Iris pigment epithelial cell (primary cell): ENCODE results near the gene DNAJC3.
"Not testable (repeated sequence)": the region's sequence is repeated elsewhere in the genome, so short reads cannot be mapped to it uniquely, and the experiment has no call there.

Source experiments
- DNase-seq: peaks from one replicate; pipeline ENCODE4 v3.0.0-alpha.2; 2011; ENCODE audit warnings: low read depth

The DNAJC3 gene

DNA sequence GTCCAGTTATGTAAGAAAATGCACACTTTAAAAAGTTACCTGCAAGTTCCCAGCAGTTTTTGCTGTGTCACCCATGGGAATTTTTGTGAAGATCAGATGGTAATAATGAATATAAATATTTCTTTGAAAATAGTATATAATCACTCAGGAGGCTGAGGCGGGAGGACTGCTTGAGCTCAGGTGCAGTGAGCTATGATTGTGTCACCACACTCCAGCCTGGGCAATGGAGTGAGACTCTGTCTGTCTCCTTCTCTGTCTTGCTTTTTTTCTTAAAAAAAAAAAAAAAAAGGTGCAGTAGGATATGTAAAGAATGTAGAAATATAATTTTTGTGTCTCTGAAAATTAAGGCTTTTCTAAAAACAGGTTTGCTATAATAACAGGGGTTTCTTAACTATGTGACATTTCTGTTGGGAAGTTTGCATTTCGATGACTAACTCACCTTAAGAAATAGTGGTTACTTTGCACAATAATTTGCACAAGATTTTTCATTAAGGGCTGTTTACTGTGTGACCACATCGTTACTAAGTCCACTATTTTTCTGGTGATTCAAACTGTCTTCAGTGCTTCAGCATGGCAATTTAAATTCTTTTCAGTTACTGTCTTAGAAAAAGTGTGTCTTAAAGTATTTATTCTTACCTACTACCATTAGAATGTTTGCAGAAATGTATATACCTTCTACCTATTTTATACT is 37.3 kb downstream of the DNAJC3 start:
- peak; percentile 90 for DNase-seq

DNA sequence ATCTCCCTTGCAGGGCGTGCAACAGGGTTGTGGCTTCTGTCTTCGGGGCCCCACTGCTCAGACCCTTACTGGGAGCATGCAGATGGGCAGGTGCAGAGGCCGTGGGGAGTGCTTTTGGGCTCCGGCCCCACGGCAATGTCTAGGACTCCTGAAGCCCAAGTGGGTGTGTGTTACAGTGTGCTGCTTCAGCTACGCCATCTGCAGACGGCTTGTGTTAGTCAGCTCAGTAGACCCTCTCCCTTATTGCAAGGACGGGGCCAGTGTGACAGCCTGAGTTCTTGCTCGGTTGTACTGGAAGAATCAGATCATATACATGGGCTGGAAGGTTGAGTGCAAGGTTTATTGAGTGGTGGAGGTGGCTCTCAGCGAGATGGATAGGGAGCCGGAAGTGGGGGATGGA is 39.3 kb downstream of the DNAJC3 start:
- no peak for DNase-seq

DNA sequence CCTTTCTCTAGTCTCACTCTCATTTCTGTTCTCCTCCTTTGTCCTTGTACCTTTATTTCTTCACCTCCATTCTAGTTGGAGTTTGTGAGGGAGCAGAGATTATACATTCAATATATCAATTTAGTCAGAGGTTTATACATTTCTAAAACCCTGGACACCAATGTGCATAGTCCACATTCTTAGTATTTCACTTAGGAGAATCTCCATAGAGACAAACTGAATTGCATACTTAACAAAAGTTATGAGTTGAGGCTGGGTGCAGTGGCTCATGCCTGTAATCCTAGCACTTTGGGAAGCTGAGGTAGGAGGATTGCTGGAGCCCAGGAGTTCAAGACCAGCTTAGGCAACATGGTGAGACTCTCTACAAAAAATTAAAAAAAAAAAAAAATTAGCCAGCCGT is 45.3 kb downstream of the DNAJC3 start:
- no peak for DNase-seq

DNA sequence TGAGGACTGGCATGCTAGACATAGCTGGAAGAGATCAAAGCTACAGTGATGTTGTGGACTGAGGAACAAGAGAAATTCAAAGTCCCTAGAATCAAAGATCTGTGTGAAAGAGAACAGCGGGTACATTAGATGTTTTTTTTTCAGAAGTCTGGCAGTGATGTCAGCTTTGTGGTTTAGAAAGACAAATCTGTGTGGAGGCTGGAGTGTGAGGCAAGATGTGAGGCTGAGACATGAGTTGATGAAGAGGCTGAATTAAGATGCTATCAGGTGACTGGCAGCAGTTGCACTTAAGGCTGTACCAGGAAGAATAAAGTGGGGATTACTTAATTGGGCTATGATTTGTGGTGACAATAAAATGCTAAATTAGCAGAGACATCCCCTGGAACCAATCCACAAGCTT is 46.5 kb downstream of the DNAJC3 start:
- DNase-seq = peak; percentile 10

DNA sequence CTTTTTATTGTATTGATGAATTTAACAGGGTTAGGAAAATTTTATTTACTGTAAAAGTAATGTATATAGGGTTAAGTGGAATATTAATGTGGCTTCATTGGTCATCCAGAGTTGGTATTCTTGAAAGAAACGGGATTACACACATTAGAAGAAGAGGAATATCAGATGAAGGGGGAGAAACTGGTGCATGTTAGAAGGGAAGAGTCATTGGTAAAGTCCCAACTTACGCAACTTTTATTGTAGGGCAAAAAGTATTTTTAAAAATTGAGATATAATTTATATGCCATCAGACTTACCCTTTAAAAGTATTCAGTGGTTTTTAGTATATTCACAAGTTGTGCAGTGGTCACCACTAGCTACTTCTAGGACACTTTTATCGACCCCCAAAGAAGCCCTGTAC is 47.3 kb downstream of the DNAJC3 start:
- DNase-seq = peak; percentile 31

DNA sequence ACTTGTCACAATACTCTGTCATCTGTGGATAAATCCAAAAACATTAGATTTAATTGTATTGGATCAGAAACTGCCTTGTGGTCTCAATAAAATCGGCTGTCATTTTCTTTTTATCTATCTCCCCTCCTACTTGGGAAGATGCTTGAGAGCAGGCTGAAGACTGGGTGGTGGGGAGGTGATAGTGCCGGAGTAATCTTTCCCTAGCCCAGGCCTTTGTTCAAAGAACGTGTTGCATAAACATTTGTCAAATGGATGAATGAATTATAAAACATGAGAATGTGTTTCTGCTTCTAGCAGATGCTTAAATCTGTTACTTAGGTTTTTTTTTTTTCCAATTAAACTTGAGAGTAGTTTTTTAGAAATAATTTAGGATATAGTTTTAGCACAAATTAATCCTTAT is 49.9 kb downstream of the DNAJC3 start:
- DNase-seq = no peak

DNA sequence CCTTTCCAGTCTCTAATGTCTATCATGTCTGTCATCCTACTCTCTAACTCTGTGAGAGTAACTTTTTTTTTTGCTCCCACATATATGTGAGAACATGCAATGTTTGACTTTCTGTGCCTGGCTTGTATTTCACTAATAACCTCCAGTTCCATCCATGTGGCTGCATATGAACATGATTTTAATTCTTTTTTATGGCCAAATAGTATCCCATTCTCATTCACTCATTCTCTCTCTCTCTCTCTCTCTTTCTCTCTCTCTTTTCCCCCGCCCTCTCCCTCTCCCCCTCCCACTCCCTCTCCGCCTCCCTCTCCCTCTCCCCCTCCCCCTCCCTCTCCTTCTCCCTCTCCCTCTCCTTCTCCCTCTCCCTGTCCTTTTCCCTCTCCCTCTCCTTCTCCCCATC is 52.0 kb downstream of the DNAJC3 start:
- DNase-seq = no peak

DNA sequence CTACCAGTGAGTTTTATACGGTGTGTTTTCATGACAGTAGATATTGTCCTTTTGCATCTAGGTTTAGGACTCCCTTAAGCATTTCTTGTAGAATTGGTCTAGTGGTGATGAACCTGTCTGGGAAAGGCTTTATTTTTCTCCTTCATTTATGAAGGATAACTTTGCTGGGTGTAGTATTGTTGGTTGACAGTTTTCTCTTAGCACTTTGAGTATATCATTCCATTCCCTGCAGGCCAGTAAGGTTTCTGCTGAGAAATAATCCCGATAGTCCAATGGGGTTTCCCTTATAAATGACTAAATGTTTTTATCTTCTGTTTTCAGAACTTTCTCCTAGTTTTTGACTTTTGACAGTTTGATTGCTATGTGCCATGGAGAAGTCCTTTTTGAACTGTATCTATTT is 57.2 kb downstream of the DNAJC3 start:
- DNase-seq = no peak

DNA sequence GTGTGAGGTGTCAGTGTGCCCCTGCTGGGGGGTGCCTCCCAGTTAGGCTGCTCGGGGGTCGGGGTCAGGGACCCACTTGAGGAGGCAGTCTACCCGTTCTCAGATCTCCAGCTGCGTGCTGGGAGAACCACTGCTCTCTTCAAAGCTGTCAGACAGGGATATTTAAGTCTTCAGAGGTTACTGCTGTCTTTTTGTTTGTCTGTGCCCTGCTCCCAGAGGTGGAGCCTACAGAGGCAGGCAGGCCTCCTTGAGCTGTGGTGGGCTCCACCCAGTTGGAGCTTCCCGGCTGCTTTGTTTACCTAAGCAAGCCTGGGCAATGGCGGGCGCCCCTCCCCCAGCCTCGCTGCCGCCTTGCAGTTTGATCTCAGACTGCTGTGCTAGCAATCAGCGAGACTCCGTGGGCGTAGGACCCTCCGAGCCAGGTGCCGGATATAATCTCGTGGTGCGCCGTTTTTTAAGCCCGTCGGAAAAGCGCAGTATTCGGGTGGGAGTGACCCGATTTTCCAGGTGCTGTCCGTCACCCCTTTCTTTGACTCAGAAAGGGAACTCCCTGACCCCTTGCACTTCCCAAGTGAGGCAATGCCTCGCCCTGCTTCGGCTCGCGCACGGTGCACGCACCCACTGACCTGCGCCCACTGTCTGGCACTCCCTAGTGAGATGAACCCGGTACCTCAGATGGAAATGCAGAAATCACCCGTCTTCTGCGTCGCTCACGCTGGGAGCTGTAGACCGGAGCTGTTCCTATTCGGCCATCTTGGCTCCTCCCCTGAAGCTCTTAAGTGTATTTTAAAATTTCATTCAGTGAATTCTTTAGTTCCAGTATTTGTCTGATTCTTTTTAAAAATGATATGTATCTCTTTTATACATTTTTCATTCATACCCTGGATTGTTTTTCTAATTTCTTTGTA is 63.4 kb downstream of the DNAJC3 start:
- not testable (repeated sequence) for DNase-seq

DNA sequence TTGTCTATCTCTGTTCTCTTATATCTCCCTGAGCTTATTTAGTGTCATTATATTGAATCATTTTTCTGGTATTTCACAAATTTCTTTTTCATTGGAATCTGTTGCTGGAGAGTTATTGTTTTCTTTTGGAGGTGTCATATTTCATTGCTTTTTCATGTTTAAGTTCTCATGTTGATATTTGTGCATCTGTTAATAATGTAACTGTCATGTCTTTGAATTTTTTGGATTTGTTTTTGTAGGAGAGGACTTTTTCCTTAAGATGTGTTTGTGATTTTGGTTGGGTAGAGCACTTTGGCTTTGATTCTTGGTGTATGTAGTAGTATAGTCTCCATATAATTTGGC is 64.0 kb downstream of the DNAJC3 start:
- no peak for DNase-seq

DNA sequence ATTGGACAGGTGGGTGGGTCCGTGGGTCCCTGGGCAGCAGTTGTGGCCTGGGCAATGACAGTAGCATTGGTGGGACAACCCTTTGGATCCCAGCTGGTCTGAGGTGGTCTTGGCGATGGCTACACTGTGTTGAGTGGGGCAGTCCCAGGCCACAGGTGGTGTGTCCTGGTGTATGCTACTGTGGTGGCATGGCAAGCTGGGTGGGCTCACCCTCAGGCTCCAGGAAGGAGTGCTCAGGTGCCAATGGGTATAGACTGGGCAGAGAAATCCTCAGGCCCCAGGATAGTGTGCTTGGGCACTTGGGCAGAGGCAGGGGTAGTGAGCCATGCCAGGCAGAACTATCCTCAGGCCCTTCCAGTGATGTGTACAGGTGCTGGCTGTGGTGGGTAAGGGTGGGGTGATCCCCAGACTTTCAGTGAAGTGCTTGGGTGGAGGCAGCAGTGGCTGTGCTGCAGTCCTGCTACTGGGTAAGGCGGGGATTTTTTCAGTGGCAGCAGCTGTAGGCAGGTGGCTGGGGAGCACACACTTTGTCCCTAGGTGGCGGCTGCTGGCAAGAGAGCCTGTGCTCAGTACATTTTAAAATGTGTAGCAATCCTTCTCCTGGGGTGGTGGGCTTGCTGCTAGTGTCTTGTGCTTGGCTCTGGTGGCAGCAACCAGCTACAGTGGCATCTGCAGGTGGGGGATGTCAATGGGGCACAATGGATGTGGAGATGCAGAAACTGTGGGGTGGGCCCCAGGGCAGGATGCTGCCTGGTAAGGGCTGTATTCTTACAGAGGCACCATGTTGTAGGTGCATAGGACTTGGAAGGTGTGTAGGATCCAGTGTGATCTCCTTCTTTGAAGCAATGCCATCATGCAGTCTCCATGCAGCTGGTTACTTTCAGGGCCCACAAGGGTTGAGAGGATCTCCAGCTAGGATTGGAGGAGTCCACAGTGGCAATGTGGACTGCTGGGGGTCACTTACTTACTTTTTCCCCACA is 64.9 kb downstream of the DNAJC3 start:
- DNase-seq = no peak

DNA sequence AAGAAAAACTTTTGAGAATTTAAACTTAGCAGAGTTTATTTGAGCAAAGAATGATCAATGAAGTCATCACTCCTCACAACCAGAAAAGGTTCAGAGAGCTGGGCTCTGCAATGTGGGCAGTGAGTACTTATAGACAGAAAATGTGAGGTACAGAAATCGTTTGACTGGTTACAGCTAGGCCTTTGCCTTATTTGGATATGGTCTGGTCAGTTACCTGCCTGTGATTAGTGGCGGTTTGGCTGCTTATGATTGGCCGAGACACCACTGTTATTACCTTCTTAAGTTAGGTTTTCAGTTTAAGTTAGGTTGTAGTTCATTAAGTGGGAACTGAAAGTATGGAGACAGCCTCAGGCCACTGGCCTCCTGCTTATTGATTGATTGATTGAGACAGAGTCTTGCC is 66.3 kb downstream of the DNAJC3 start:
- no peak for DNase-seq

DNA sequence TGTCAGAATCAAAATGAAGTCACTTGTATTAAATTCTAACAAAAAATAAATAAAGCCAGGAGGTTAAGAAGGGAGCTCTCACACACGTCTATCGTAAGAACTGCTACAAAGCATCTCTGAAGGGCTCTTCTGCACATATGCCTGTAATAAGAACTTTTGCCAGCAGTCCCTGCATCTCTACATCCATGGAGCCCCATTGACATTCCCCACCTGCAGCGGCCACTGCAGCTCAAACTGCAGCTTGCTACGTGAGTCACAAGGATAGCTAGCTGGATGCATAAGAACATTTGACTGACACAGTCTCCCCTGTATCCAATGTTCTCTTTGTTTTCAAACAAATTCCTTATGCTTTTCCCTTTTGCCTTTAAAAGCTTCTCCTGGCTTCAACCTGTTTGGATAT is 68.3 kb downstream of the DNAJC3 start:
- peak; percentile 46 for DNase-seq

DNA sequence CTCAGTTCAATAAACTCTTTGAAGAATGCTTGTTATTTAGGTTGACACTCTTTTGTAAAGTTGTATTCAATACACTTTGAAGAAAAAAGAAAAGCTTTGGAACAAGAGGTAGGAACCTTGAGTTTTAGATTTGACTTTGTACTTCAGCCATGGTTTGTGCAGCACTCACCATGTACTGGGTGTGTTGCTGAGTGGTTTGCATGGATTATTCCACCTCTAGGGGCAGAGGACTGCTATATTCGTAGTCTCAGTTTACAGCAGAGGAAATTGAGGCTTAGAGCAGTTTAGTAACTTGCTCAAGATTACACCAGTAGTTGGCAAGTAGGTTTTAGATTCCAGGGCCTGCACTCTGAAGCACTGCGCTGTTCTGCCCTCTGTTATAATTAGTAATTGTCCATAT is 68.8 kb downstream of the DNAJC3 start:
- DNase-seq = peak; percentile 67

DNA sequence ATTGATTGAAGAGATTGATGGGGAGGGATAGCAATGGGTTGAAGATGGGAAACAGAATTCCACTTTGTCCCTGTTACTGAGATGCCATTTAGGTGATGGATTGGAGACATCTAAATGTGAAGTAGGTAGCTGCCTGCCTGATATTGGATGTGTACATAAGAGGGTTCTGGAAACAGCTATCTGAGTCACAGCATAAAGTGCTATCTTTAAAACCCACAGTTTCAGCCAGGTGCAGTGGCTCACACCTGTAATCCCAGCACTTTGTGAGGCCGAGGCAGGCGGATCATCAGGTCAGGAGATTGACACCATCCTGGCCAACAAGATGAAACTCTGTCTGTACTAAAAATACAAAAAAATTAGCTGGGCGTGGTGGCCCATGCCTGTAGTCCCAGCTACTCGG is 72.6 kb downstream of the DNAJC3 start:
- no peak for DNase-seq

DNA sequence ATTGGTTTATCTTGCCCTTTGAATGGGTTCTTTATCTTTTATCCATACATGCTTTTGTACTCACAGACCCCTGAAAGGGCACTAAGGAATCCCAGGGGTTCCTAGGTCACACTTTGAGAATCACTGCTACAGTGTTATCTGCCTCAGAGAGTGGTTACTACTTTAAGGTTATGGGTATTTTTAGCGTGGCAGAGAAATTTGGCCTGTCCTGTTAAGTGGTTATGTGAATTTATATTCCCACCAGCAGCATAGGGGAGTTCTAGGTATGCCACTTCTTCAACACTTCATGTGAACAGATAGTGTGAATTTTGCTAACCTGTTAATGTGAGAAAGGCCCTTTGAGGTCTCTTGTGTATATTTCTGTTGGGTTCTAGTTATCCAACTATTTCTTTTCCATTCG is 75.7 kb downstream of the DNAJC3 start:
- DNase-seq = no peak

DNA sequence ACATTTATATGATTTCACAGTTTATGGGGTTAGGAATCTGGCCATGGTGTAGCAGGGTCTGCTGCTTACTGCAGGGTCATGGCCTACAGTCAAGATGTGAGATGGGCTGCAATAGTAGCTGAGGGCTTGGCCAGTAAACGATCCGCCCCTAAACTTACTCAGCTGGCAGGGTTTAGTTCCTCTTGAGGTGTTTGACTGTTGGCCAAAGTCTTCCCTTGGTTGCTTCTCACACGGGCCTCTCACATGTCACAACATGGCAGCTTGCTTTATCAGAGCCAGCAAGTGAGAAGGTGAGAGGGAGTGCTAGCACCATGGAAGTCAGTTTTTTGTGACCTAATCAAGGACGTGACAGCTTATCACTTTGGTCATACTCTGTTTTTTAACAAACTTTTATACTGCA is 77.1 kb downstream of the DNAJC3 start:
- DNase-seq = no peak

DNA sequence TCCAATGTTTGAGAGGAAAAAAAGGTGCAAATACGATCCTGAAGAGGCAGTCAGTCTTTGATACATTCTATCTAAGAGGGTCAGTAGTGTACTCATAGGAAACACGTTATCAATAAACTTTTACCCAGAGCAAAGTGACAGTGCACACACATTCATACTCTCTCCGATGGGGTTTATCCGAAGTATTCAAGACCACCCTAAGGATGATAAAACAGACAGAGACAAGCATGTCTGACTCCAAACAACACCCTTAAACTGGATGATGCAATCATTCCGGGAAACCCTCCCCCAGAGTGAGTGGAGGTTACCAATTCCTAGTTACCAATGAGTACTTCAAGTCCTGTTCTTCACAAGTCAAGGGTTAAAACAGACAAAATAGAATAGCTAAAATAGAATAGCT is 79.1 kb downstream of the DNAJC3 start:
- peak; percentile 9 for DNase-seq

DNA sequence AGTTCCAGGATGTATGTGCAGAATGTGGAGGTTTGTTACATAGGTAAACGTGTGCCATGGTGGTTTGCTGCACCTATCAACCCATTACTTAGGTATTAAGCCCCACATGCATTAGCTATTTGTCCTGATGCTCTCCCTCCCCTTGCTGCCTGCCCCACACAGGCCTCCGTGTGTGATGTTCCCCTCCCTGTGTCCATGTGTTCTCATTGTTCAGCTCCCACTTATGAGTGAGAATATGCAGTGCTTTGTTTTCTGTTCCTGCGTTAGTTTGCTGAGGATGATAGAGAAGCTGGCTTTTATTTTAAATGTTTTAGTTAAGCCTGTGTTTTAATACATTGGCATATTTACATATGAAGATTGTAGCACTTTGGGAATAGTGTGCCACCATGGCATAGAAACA is 85.7 kb downstream of the DNAJC3 start:
- not testable (repeated sequence) for DNase-seq

DNA sequence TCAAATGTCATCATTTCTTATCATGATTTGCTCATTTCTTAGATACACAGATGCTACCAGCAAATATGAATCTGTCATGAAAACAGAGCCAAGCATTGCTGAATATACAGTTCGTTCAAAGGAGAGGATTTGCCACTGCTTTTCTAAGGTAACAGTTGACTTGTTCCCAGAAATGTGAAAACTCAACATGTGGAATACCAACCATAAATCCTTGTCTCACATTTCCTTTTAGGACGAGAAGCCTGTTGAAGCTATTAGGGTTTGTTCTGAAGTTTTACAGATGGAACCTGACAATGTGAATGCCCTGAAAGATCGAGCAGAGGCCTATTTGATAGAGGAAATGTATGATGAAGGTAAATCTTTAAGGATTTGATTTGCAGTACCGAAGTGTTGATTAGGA is 86.7 kb downstream of the DNAJC3 start:
- DNase-seq = no peak

DNA sequence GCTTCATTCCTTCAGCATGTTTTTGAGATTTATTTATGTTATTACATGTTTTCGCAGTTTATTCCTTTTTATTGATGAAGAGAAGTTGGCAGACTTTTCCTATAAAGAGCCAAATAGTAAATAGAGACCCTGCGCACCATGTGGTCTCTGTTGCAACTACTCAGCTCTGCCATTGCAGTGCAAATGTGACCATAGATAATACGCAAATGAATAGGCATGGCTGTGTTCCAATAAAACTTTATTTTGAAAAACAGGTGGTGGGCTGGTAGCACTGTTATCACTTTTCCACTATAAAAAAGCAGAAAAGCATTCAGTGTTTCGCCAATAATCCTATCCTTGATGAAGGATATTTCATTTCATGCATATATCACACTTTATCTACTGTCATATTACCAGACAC is 95.0 kb downstream of the DNAJC3 start:
- DNase-seq = no peak

DNA sequence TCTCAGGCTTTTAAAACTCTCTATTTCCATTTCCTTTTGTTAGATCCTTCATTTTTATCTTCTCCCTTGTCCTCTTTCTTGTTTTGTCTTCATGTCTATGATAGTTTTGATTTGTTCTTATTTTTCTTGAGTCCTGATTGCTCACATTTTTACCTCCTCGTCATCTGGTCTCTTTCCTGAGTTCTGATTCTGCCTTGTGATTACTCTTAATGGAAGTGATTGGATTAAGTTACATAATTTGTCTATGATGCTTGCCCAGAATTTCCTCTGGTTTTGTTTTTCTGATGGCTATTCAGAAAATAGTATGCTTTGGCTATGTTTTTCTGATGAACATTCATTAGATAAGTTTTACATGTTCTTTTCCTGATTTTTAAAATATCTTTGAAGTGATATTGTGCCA is 102.6 kb downstream of the DNAJC3 start:
- no peak for DNase-seq

DNA sequence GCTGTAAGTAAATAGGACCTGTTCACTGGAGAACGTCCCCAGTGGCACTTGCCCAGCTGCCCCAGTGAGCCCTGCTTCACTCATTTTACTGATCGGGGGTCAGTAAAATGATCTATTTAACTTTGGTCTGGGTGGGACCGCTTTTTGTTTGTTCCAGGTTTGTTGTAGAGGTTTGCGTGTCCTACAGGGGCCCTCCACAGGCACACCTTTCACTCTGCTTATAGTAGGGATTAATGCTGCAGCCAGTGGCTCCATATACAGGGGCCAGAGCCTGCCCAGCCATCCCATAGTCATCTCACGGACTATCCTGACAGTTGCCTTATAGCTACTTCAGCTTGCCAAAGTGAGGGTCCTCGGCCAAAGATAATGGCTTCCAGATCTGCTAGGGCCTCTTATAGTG is 104.1 kb downstream of the DNAJC3 start:
- no peak for DNase-seq
